C4-2B (cell line): Measurements from ENCODE around the gene CLSTN1.

Experiments
- H3K27ac ChIP-seq: fragments of 450-650 bp; 2 replicates; pipeline ENCODE4 v1.5.1; 2017
- CTCF ChIP-seq: fragments of 450-650 bp; conservative IDR thresholded peaks from 2 replicates; pipeline ENCODE4 v1.5.1; 2017; ENCODE audit warnings: mild to moderate bottlenecking
- ZFX ChIP-seq: fragments of 450-650 bp; IDR thresholded peaks from 2 replicates; pipeline ENCODE4 v1.6.1; 2017

CLSTN1 gene

GRCh38 chr1:9724706-9725476 is 98.9 kb downstream of the CLSTN1 start:
- no peak for TF ChIP-seq ZFX
- peak; percentile 96 for TF ChIP-seq CTCF
- no peak overlapping the region for H3K27ac ChIP-seq

GRCh38 chr1:9723926-9724325 is 99.8 kb downstream of the CLSTN1 start:
- TF ChIP-seq CTCF, result no peak
- TF ChIP-seq ZFX, result no peak
- no peak overlapping the region for H3K27ac ChIP-seq

- no peak overlapping the region for H3K27ac ChIP-seq
- no peak for TF ChIP-seq ZFX
- no peak for TF ChIP-seq CTCF
Measured at GRCh38 chr1:9723068-9723805, 100.5 kb downstream of the CLSTN1 start.

GRCh38 chr1:9722378-9722749 is 101.4 kb downstream of the CLSTN1 start:
- no peak for TF ChIP-seq CTCF
- TF ChIP-seq ZFX, result no peak
- no peak overlapping the region for H3K27ac ChIP-seq

- TF ChIP-seq CTCF, result peak; percentile 77
- no peak for TF ChIP-seq ZFX
- no peak overlapping the region for H3K27ac ChIP-seq
Measured at GRCh38 chr1:9721606-9722377, 102.0 kb downstream of the CLSTN1 start.

- TF ChIP-seq CTCF, result no peak
- TF ChIP-seq ZFX, result no peak
- no peak overlapping the region for H3K27ac ChIP-seq
Measured at GRCh38 chr1:9720785-9721605, 102.8 kb downstream of the CLSTN1 start.
